ENCODE measurements around the gene DMGDH.
"Not testable (repeated sequence)": the region's sequence is repeated elsewhere in the genome, so short reads cannot be mapped to it uniquely, and the experiment has no call there.

The DMGDH gene

GRCh38 chr5:79008362-79008761, 61.1 kb downstream of the DMGDH start:
- no peak for DNase-seq

GRCh38 chr5:79007872-79008271, 61.6 kb downstream of the DMGDH start:
- no peak for DNase-seq

- no peak for DNase-seq
These were observed 63.4 kb downstream of the DMGDH start for GRCh38 chr5:79005936-79006631.

GRCh38 chr5:79005151-79005550, 64.3 kb downstream of the DMGDH start:
- no peak for DNase-seq

DNA sequence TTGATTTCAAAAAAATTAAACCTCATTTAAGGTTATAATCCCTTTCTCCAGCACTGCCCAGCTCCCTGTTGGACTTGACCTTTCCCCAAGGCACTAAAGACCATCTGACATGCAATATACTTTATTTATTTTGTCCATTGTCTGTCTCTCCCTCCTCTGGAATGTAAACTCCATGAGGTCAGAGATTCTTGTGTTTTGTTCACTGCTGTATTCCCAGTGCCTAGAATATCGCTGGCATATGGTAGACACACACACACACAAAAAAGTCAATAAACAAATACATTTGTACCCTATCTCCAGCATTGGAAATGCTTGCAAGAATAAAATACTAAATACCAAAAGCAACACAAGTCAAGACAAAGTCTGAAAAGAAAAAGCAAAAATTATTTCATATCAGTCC, 67.1 kb downstream of the DMGDH start:
- DNase-seq: no peak

DNA sequence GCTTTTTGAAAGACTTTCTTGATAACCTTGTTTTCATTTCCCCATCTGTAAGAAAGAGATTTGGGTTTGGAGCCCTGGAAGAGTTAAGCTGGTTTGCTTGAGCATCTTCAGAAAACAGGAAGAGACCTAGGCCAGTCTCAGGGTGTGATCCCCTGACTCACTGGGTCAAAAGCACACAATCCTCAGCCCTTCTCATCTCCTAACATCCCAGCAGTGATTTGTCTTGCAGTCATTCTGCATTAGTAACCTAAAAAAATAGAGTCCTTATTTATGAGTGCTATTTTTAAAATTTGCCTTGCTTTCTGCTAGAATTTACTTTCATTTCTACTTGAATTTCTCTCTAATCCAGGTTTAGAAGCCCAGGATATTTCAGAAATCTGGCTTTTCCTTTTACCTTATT, 68.0 kb downstream of the DMGDH start:
- no peak for DNase-seq

DNA sequence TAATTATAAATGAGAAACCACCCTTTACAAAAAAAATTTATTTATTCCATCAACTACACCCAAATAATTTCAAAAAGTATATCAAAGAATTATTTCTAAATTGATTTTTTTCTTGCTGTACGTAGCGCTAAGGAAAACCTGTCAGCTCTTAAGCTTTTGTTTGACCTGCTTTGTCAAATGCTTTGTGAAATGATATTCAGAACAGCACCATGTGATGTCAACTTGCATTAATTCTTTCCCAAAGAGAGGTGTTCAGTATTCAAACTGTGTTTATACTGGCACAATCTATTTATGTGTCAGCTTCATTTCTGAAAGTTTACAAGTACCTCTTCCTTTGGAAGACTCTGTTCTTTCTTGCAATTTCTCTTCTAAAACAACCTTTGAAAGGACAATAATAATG, 72.4 kb downstream of the DMGDH start:
- DNase-seq: no peak

DNA sequence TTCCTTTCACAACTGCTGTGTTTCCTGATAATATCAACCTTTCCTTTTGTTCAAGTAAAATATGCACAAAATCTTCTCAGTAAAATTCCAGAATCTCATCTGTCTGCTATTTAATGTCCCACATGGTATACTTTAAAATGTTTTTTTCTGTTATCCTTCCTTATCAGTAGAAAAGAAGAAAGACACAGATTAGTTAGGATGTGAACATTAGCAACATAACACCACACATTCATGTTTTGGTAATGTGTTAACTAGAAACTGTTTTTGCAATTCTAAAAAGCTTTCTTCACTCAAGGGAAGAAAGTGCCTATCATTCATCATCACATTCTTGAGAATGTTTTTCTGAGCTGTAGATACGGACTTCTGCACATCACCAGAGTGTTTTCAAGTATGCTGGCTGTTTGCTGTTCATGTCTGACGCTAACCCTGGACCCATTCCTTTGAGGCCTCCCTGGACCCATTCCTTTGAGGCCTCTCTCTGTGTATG, 73.9 kb downstream of the DMGDH start:
- DNase-seq: no peak

DNA sequence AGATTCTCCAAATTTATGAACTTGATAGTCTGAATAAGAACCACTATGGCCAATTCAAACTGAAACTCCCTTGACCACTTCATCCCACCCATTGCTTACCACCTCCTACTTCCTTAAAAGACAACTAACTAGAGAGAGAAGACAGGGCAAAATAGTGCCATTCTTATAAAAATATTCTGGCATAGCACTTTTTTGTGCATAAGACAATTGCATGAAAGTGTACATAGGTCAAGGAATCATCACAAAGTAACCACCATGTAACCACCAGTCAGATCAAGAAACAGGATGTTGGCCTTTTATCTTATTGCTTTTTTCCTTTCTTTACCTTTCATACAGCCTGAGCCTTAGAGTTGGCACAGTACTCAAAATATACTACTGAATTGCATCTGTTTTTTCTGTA, 76.3 kb downstream of the DMGDH start:
- DNase-seq: no peak

- no peak for DNase-seq
These were observed 77.3 kb downstream of the DMGDH start for GRCh38 chr5:78992146-78992545.

GRCh38 chr5:78989080-78989479, 80.4 kb downstream of the DMGDH start:
- DNase-seq: no peak

- DNase-seq: peak; percentile 42
These were observed 83.7 kb downstream of the DMGDH start for GRCh38 chr5:78985725-78986223.

GRCh38 chr5:78985116-78985724, 84.3 kb downstream of the DMGDH start, which contains the start of gene ARSB:
TSS of gene ARSB (minus strand) at chr5:78985310. CDS start at chr5:78985248, 62 bp downstream.
- peak; percentile 62 for DNase-seq

- DNase-seq: peak; percentile 85
These were observed 84.9 kb downstream of the DMGDH start for GRCh38 chr5:78984439-78985115.

DNA sequence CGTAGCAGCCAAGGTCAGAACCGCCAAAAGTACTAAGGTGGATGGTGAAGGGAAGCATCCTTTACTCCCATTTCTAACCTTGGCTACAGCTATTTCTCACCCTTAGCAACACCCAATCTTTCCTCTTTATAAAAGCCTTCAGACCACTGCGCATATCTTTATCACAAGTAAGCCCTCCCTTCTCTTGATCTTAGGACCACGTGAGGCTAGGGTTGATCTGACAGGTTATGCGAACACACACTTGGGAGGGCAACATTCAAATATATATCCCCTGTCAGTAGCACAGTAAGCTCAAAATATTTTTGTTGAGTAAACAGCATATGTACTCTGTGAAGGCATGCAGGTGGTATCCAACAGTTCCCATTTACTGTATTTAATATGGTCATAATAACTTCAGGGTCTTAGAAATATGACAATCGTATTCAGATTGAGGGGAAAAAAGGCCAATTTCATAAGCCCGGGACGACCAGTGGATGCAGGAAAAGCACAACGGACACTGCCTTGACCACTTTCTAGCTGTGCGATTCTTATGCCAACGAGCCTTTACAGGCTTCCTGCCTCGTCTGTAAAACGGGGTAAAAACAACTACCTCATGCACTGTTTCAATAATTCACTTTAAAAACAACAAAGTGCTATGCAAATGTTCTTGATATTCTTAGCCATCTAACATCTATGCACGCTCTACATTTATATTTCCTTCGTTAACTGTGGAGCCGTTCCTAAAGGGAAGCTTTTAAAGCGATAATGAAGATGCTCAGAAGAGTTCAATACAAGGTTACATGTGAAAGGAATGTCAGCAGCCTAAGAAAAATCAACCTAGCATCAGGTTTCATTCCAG, 85.7 kb downstream of the DMGDH start:
- no peak for DNase-seq

DNA sequence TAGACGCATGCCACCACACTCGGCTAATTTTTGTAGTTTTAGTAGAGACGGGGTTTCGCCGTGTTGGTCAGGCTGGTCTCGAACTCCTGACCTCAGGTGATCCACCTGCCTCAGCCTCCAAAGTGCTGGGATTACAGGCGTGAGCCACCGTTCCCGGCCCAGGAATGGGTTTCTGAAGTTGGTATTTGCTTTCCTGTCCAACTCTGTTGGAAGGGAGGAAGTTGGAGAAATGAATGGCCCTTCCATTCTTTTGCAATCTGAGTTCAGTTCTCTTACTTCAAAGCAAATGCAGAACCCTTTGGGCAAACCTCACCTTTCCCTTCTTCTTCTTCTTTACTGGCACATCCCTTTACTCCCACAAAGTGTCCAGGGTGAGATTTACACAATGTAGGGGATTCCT, 86.3 kb downstream of the DMGDH start:
- not testable (repeated sequence) for DNase-seq

DNA sequence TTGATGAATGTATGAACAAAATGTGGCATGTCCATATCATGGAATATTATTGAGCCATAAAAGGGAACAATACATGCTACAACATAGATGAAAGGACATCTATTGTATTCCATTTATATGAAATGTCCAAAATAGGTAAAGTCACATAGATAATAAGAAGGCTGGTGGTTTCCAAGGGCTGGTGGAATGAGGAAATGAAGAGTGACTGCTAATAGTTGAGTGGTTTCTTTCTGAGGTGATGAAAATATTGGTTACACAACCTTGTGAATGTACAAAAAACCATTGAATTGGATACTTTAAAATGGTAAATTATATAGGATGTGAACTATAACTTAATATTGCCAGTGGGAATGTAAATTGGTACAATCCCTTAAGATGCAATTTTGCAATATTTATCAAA, 89.6 kb downstream of the DMGDH start:
- no peak for DNase-seq

GRCh38 chr5:78979117-78979742, 90.2 kb downstream of the DMGDH start:
- no peak for DNase-seq

- no peak for DNase-seq
These were observed 94.4 kb downstream of the DMGDH start for GRCh38 chr5:78975035-78975434.

GRCh38 chr5:78974601-78975000, 94.9 kb downstream of the DMGDH start:
- no peak for DNase-seq

DNA sequence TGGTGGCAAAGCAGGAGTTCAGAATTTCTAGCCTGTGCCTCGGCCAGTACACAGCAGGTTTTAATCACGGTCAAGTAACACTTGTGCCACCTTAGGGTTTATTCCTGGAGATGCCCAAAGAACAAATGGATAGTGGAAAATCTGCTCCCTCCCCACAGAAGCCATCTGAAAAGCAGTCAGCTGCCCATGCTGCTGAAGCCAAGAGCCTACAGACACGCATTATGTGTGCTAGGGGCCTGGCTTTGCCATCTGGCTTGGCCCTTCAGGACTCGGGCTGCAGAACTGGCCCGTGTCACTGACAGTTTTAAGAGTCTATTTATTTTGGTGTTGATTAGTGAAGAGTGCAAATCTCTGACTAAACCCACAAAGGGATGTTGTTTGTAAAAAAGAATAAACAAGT, 95.5 kb downstream of the DMGDH start:
- no peak for DNase-seq

- no peak for DNase-seq
These were observed 96.6 kb downstream of the DMGDH start for GRCh38 chr5:78972654-78973428.

Measured in CD4-positive, alpha-beta T cell treated with Interleukin-6 for 4 hours (primary cell).